ENCODE results near the gene PPP1R14C. TPM values are rescaled to one million over a fixed set of nuclear protein-coding genes. Genes with fewer than 3 reads are reported as not detected.

Gene PPP1R14C
- total and polyA plus RNA-seq, 2 donors (not counting 3 experiments of a cell fraction or from before 2014, with no cell fraction given): not detected

GRCh38 chr6:150185732-150186117, 42.9 kb downstream of the PPP1R14C start:
- no peaks in the 10 kb centered on the region for H3K9me3 ChIP-seq (replicated peaks; ENCODE audit: control insufficient read depth, insufficient read depth, low read length)
- no peaks in the 10 kb centered on the region for H3K4me1 ChIP-seq (ENCODE audit: control insufficient read depth, extremely low read depth, insufficient read depth, low read length)
- TF ChIP-seq FOS (IDR thresholded peaks at IDR 0.05; ENCODE audit: borderline replicate concordance, insufficient read depth, low read length) (no peak), EZH2 (IDR thresholded peaks at IDR 0.05; ENCODE audit: borderline replicate concordance, low read depth, low read length, severe bottlenecking) (no peak), JUN (IDR thresholded peaks at IDR 0.05; ENCODE audit: borderline replicate concordance, insufficient read depth, insufficient read length, low read depth) (no peak), POLR2A (IDR thresholded peaks at IDR 0.05; ENCODE audit: low read depth, low read length) (no peak), MYC (IDR thresholded peaks at IDR 0.05; ENCODE audit: low read depth, low read length) (no peak)
- H3K27me3 ChIP-seq (ENCODE audit: control insufficient read depth in 2 of 2, insufficient read depth in 2 of 2, low read length in 2 of 2): peaks cover 0 to 2% of the 10 kb centered on the region in 2 experiments
- dilution Hi-C loops (cut with MboI; ENCODE audit: extremely low pct_ligation_motif_present, low sequenced_read_pairs): no loop called here
- no peak overlapping the region for H3K4me2 ChIP-seq (ENCODE audit: insufficient read depth, low read length)
- no peaks in the 10 kb centered on the region for H3K79me2 ChIP-seq (ENCODE audit: control insufficient read depth, insufficient read depth, low read length)
- H3K36me3 ChIP-seq (ENCODE audit: control insufficient read depth in 2 of 2, extremely low read depth in 1 of 2, insufficient read depth in 2 of 2, low read length in 2 of 2): no peaks in the 10 kb centered on the region
- FAIRE-seq (no peak), DNase-seq (ENCODE audit: low read depth, low spot score) (no peak)
- H3K9ac ChIP-seq (replicated peaks; ENCODE audit: extremely low read depth, insufficient read depth, low read length): no peak overlapping the region
- POLR2A ChIA-PET: no interaction called here
- H3K27ac ChIP-seq (ENCODE audit: insufficient read depth, low read depth, low read length): no peak overlapping the region
- intact Hi-C loops (cut with micrococcal nuclease): no loop called here
- H2AFZ ChIP-seq (ENCODE audit: low read depth, low read length): no peak overlapping the region
- no peaks in the 10 kb centered on the region for H4K20me1 ChIP-seq (replicated peaks; ENCODE audit: control insufficient read depth, extremely low read depth, insufficient read depth, low read length)
- no TSS peak for BruUV-seq (replicated peaks)
- H3K9me1 ChIP-seq (replicated peaks; ENCODE audit: control insufficient read depth, extremely low read depth, insufficient read depth, low read length): no peaks in the 10 kb centered on the region
- H3K4me3 ChIP-seq (replicated peaks in 1 of 3; ENCODE audit: insufficient read depth in 1 of 3, low read depth in 1 of 3, low read length in 3 of 3): no peak overlapping the region
- CTCF ChIA-PET: no interaction called here

GRCh38 chr6:150186129-150186898, 43.5 kb downstream of the PPP1R14C start:
- no peak for TF ChIP-seq POLR2AphosphoS5 (IDR thresholded peaks at IDR 0.05; ENCODE audit: insufficient read depth, low read depth, low read length)
- TF ChIP-seq GATA2 (IDR thresholded peaks at IDR 0.05; ENCODE audit: insufficient read depth, insufficient read length, low read depth, low read length): no peak
- TF ChIP-seq MAX (IDR thresholded peaks at IDR 0.05; ENCODE audit: insufficient read depth, insufficient read length): no peak
- TF ChIP-seq JUN (IDR thresholded peaks at IDR 0.05; ENCODE audit: borderline replicate concordance, insufficient read depth, insufficient read length, low read depth): no peak
- TF ChIP-seq POLR2A (IDR thresholded peaks at IDR 0.05; ENCODE audit: low read depth, low read length): no peak
- TF ChIP-seq MYC (IDR thresholded peaks at IDR 0.05; ENCODE audit: low read depth, low read length): no peak
- TF ChIP-seq FOS (IDR thresholded peaks at IDR 0.05; ENCODE audit: borderline replicate concordance, insufficient read depth, low read length): no peak
- TF ChIP-seq CTCF (IDR thresholded peaks at IDR 0.05; ENCODE audit: extremely low read depth in 1 of 2, insufficient read depth in 1 of 2, low read depth in 1 of 2, low read length in 2 of 2): no peak
- no peak for TF ChIP-seq EZH2 (IDR thresholded peaks at IDR 0.05; ENCODE audit: borderline replicate concordance, low read depth, low read length, severe bottlenecking)
- Histone ChIP-seq H3K4me3 (replicated peaks in 1 of 3; ENCODE audit: insufficient read depth in 1 of 3, low read depth in 1 of 3, low read length in 3 of 3) (no peak overlapping the region), H3K9me1 (replicated peaks; ENCODE audit: control insufficient read depth, extremely low read depth, insufficient read depth, low read length) (no peaks in the 10 kb centered on the region), H2AFZ (ENCODE audit: low read depth, low read length) (no peak overlapping the region), H3K36me3 (ENCODE audit: control insufficient read depth in 2 of 2, extremely low read depth in 1 of 2, insufficient read depth in 2 of 2, low read length in 2 of 2) (no peaks in the 10 kb centered on the region), H3K27ac (ENCODE audit: insufficient read depth, low read depth, low read length) (no peak overlapping the region), H3K9me3 (replicated peaks; ENCODE audit: control insufficient read depth, insufficient read depth, low read length) (no peaks in the 10 kb centered on the region), H4K20me1 (replicated peaks; ENCODE audit: control insufficient read depth, extremely low read depth, insufficient read depth, low read length) (no peaks in the 10 kb centered on the region), H3K4me1 (ENCODE audit: control insufficient read depth, extremely low read depth, insufficient read depth, low read length) (no peaks in the 10 kb centered on the region), H3K79me2 (ENCODE audit: control insufficient read depth, insufficient read depth, low read length) (no peaks in the 10 kb centered on the region), H3K27me3 (ENCODE audit: control insufficient read depth in 2 of 2, insufficient read depth in 2 of 2, low read length in 2 of 2) (peaks cover 0 to 2% of the 10 kb centered on the region in 2 experiments), H3K9ac (replicated peaks; ENCODE audit: extremely low read depth, insufficient read depth, low read length) (no peak overlapping the region), H3K4me2 (ENCODE audit: insufficient read depth, low read length) (no peak overlapping the region)
- POLR2A ChIA-PET: no interaction called here
- no peak for FAIRE-seq
- CTCF ChIA-PET: no interaction called here
- BruUV-seq (replicated peaks): no TSS peak
- intact Hi-C loops (cut with micrococcal nuclease): no loop called here
- no peak for DNase-seq (ENCODE audit: low read depth, low spot score)
- dilution Hi-C loops (cut with MboI; ENCODE audit: extremely low pct_ligation_motif_present, low sequenced_read_pairs): no loop called here

All from endothelial cell of umbilical vein (primary cell).